GM12865 (cell line): Measurements from ENCODE around the gene DEDD2.
A peak's percentile ranks its signal among the peaks of the same experiment; 100 is the strongest.

ENCODE experiments used
- DNase-seq: peaks from one replicate; pipeline ENCODE4 v3.0.0; 2010; ENCODE audit warnings: low read depth
- H3K4me3 ChIP-seq: 2 replicates; pipeline ENCODE4 v1.5.1; 2011; ENCODE audit warnings: mild to moderate bottlenecking, low read depth, low read length, control low read depth
- TF ChIP-seq, protein P1 (sequence below): IDR thresholded peaks from 2 replicates; pipeline ENCODE4 v1.5.1; 2011; ENCODE audit warnings: low read length, control low read depth, low read depth, inconsistent platforms; ENCODE audit not compliant: insufficient read depth; ENCODE audit errors: missing control alignments

The DEDD2 gene

DNA sequence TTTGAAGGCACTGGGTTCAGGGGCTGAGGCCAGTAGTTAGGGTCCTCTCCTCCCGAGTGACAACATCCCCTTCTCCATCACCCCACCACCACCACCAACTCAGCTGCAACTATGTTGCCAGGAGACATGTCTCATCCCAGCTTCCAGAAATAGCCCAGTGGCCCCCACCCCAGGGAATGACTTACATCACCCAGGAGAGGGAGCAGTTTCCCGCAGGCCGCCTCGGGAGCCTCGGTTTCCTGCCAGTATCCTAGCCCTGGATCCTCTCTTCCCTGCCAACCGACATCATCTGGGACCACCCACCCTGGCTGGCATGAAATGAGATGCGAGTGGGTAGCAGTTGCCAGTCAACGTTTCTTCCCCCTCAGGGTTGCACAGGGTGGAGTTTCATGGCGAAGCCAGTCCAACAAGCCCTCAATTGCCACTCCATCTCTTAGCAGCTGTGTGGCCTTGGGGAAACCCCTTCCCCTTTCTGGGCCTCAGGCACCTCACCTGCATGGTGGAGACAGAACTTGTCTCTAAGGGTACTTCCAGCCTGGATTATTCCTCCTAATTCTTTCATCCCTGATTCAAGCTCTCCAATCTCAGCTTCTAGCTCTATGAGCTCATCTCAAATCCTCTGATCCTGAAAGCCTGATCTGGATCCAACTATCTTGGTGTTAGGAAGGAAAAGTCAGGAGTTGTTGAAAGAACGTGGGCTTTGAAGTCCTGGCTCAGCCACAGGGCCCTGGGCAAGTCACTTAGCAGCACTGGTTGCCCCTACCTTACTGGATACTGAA is 28.9 kb upstream of the DEDD2 start:
- TF ChIP-seq, protein P1, sequence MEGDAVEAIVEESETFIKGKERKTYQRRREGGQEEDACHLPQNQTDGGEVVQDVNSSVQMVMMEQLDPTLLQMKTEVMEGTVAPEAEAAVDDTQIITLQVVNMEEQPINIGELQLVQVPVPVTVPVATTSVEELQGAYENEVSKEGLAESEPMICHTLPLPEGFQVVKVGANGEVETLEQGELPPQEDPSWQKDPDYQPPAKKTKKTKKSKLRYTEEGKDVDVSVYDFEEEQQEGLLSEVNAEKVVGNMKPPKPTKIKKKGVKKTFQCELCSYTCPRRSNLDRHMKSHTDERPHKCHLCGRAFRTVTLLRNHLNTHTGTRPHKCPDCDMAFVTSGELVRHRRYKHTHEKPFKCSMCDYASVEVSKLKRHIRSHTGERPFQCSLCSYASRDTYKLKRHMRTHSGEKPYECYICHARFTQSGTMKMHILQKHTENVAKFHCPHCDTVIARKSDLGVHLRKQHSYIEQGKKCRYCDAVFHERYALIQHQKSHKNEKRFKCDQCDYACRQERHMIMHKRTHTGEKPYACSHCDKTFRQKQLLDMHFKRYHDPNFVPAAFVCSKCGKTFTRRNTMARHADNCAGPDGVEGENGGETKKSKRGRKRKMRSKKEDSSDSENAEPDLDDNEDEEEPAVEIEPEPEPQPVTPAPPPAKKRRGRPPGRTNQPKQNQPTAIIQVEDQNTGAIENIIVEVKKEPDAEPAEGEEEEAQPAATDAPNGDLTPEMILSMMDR: no peak
- no peak overlapping the region for H3K4me3 ChIP-seq
- no peak for DNase-seq

DNA sequence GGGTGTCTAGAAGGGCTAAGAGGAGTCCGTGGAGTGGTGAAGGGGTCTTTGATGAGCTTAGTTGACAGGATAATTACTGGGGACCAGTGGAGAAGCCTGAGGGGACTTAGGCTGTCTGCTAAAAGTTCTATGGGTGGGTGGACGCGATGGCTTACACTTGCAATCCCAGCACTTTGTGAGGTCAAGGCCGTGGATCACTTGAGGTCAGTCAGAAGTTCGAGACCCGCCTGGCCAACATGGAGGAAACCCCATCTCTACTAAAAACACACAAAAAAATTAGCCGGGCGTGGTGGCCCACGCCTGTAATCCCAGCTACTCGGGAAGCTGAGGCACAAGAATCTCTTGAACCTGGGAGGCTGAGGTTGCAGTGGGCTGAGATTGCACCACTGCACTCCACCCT is 27.8 kb upstream of the DEDD2 start:
- TF ChIP-seq, protein P1: no peak
- peak overlapping the region; percentile 33 for H3K4me3 ChIP-seq
- no peak for DNase-seq

DNA sequence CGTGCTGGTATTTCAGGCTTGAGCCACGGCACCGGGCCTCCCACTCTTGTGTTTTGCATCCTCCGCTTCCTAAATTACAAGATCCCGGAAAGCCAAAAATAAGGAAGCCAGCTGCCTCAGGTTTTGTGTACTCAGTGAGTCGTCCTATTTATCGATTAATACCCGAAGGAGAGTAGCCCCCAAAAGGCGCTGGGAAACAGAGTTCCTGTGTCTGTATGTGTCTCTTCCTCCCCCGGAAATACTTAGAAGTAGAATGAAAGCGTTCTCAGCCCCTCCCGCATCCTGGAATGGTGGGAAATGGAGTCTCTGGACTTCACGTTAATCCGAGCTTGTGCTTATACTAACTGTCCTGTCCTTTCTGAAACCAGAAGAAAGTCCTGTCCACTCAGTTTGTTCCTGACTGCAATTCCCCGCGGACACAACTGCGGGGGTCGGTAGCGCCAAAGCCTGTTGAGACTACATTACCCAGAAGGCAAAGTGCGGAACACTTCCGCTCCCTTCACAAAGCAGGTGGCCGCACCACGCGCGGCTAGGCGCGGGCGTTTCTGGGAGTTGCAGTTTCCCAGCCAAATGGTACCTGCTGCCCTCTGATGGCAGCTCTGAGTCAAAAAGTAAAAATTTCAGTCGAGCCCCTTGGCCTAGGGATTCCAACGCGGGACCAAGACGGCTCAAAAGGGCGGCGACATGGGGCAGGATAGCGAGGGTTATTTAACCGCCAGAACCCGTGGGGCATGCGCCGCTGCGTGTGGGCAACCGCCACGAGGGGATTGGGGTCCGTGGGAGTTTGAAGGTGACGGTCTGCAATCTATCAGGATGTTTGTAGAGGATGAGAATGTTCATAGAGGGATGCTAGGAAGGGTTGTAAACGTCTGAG is 27.1 kb upstream of the DEDD2 start:
- peak overlapping the region; percentile 88 for H3K4me3 ChIP-seq
- peak; percentile 96 for DNase-seq
- TF ChIP-seq, protein P1: peak; percentile 66

DNA sequence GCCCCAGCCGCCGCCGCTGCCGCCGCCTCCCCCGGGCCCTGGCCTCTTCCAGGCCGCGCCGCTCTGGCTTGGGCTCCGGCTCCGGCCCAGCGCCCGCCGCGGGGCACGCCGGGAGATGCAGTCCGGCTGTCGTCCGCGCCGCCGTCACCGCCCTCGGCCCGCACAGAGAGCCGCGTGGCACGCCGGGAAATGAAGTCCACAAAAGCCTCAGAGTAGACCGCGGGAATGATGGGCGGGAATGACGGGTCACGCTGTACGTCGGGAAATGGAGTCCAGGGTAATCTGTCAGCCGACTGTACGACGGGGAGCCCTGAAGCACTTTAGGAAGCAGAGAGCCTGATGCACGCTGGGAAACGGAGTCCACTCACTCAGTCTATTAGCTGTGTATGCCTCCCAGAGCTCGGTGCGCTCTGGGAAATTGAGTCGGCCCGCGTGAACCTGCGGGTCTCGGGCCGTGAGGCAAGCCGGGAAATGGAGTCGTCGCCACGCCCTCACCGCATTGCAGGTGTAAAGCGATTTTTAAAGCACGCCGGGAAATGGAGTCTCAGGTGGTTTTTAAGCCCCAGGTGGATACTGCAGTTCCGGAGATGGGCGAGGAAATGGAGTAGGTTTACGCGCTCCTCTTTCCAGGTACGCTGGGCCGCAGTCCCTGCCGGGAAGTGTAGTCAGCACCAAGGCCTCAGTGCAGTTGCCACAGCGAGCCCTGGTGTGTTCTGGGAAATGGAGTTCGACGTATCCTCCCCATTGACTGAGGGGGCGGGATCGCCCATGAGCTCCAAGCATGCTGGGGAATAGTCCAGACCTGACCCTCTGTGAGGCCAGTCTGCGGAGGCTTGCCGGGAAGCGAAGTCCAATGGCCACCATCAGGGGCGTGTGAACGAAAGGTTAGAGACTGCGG is 25.3 kb upstream of the DEDD2 start, which contains the start of gene GSK3A:
Gene GSK3A (minus strand): TSS at position 91 of the 898 bp plus-strand sequence. CDS start 137 bp downstream, outside the sequence.
- H3K4me3 ChIP-seq: peak within 1 kb of the TSS; percentile 88
- TF ChIP-seq, protein P1: no peak
- peak; percentile 99 for DNase-seq

DNA sequence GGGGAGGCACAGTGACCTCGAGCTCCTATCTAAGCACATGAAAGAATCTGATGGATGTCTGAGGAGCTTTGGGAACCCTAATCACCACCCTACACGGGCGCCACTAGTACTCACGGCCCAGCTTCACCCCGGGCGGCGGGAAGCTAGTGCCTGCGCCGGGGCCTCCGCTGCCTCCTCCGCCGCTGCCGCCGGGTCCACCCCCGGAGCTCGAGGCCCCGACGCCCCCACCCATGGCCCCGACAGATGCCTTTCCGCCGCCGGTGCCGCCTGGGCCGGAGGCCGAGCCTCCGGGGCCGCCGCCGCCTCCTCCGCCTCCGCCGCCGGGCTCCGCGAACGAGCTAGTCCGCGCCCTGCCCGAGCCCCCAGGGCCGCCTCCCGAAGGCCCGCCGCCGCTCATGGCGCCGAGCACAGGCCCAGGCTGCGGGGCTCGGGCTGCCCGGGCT is 24.6 kb upstream of the DEDD2 start:
- H3K4me3 ChIP-seq: peak overlapping the region; percentile 67
- TF ChIP-seq, protein P1: no peak
- DNase-seq: no peak

DNA sequence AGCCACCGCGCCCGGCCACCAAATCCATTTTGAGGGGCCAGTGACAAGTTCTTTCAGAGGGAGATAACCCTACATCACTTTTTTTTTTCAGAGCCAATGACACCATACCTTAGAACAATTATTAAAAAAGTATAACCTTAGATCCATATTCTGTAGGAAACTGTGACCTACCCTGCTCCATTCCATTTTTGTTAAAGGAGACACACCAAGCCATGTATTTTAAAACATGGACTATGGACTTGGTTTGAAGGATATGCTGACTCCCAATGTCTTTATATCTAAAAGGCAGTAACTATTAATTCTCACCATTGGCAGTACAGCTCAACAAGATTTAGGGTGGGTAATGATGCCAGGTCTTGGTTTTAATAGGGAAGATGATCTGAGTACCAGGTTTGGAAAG is 23.8 kb upstream of the DEDD2 start:
- no peak for DNase-seq
- H3K4me3 ChIP-seq: peak overlapping the region; percentile 67
- TF ChIP-seq, protein P1: no peak
